Forelimb muscle (tissue), 1 donor: ENCODE measurements around the gene FBXO8. TPM values are rescaled to one million over a fixed set of nuclear protein-coding genes. Genes with fewer than 3 reads are reported as not detected.
A peak's percentile ranks its signal among the peaks of the same experiment; 100 is the strongest.

Experiments
- DNase-seq: peaks from one replicate; pipeline ENCODE4 v3.0.0-alpha.2; 2013; ENCODE audit warnings: low read depth
- polyA plus RNA-seq: library from polyadenylated mRNA; unstranded; fragments of 120-200 nt; gene quantifications from one replicate; pipeline ENCODE4 v1.2.1, GENCODE V29; 2013; ENCODE audit not compliant: insufficient read length

The FBXO8 gene
- polyA plus RNA-seq, 1 donor: 14.6 TPM

DNA sequence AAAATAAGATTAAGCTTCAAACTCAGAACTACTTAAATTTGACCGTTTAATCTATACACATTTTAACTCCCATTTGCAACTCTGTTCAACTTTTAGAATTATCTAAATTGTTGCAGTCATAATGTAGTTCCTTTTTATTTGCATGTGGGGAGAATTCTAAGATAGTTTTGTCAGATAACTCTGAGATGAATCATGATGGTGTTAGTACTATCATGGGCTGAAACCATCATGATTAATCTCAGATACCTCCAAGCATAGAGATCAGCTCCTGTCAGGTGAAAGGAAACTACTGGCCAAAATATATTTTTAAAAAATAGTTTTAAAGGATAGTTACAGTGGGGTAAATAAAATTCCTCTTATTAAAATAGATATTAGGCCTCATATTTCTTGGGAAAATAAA is 39.0 kb downstream of the FBXO8 start:
- no peak for DNase-seq

DNA sequence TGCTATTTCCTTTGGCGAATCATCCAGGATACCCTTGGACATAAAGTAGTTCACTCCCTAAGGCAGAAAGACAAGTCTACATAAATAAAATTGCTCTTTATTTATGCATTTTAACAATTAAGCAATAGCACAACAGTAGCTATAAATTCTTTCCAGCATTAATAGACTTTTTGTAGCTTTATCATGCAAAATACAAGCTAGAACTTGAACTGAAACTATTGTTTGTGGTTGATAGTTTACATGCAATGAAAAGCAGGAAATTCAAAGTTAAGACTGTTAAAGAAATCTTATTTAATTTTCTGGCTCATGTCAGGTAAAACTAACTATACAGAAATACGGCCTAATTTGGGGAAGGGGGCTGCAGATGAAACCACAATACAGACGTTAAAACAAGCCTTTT is 42.3 kb downstream of the FBXO8 start:
- no peak for DNase-seq

DNA sequence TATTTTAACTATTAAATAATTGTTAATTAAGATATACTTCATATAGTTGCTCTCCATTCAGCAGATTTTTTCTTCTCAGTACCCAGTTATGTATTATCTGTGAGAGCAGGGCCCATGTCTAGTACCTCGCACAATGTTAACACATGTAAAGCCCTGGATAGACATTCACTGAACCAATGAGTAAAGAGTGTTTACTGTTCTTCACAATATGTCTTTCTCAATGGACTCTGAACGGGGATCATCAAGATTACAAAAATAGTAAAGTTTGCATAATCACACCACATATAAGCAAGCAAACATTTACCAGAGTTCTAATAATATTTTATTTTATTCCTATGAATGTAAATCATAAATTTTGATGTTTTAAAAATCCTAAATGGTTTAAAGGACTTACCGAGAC is 47.1 kb downstream of the FBXO8 start:
- no peak for DNase-seq

DNA sequence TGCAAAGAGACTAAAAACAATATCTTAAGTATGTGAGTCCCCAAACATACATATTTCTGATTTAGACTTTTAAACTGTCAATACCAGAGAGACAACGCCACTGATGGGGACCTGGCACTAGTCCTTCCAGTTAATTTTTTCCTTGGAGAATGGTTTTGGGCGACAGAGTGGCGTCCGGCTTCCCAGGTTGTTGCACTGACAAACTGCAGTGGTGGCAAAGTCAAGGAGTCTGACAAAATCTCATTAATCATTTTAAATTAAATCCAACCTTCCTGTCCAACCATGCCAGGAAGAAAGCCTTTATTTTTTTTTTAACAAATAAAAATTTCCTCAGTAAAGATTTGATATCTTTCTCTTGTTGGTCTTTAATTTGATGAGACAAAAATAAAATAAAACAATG is 52.8 kb downstream of the FBXO8 start:
- DNase-seq: no peak

DNA sequence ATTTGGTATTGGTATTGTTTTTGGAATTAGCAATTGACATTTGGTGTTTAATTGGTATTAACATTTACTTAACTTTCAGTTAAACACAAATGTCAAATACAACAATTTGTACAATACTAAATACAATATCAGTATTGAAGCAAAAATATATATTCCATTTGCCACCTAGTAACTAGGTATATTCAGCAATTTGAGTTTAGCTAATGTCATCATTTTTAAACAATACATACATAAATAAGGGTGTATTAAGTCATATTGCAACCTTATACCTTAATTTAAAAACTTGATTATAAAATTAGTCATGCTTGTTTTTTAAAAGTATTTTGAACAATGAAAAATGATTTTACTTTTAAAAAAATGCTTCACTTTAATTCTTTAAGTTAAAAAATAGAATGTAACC is 53.3 kb downstream of the FBXO8 start:
- DNase-seq: no peak

DNA sequence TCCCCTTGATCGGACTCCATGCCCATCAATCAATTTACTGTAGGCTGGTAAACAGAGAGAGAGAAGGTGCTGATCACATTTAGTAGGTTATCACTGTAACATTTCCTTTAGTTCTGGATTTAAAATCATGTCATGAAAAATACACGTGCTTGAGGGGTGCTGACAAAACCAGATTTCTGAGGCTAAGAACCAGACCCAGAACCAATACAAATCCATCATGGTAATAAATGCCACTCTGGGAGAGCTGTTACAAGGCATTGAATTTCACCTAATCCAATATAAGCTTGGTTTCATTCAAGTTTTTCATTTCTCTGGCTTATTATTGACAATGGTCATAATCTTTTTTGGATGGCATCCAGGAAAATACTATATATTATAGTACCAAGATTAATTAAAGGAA is 54.5 kb downstream of the FBXO8 start:
- no peak for DNase-seq

DNA sequence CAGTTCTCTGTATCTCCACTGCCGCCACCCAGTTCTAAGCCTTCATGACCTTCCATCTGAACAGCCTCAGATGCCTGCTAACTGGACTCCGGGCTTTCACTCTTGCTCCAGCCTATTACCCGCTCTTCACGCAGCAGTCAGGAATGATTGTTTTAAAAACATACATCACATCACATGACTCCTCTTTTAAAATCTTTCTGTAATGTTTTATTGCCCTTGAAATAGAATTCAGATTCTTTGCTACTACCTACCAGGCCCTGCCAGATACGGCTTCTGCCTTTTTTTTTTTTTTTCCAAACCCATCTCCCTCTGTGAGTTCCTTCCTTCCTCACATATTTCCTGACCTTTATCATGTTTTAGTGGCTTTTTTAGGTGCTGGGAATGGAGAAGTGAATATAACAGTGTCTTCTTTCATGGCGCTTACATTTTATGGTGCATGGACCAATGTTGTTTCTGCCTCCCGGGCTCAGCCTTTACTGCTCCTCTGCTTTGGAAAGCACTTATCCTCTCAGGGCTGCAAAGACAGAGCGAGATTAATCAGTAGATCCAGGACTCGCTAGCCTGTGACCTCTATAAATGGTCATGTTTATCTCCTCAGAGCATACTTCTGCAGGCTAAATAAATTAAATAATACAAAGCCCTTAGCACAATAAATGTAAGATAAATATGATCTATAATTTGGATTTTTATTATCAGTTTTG is 58.0 kb downstream of the FBXO8 start:
- DNase-seq: no peak

DNA sequence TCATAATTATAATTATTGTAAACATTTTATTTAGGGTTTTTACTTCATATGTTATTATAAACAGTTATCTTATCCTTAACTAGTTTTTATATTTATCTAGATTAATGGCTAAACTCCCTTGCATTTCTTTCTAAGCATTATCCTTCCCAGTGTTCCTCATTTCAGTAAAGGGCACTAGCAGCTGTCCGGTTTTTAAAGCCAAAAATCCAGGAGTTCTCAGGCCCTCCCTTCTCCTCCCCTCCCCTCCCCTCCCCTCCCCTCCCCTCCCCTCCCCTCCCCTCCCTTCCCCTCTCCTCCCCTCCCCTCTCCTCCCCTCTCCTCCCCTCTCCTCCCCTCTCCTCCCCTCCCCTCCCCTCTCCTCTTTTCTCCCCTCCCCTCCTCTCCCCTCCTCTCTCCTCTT is 58.9 kb downstream of the FBXO8 start:
- DNase-seq: no peak

DNA sequence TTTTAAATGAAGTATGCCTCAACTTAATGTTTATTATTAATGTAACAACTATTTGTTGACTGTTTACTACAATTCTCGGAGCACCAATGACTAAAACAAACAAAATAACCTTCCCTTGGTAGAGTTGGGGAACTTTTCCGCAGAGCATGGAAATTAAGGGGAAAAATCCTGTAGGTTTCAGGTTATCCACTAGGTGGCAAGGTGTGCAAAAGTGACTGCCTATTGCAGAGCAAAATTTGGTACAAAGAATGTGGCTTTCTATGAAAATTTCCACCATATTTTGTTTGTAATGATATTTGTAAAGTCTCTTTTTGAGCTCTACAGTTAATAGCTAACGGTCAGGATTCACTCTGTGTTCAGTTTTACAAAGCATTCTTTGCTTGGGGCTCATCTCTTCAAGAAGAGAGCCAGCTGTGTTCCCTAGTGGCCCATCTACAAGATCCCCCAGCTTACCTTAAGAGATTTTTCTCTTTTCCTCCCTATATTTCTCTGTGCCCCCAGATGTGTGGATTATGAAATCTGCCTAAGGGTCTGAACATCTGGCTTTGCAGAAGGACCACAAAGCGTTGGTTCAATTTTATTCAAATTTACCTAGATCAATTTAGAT is 61.1 kb downstream of the FBXO8 start:
- DNase-seq: no peak

DNA sequence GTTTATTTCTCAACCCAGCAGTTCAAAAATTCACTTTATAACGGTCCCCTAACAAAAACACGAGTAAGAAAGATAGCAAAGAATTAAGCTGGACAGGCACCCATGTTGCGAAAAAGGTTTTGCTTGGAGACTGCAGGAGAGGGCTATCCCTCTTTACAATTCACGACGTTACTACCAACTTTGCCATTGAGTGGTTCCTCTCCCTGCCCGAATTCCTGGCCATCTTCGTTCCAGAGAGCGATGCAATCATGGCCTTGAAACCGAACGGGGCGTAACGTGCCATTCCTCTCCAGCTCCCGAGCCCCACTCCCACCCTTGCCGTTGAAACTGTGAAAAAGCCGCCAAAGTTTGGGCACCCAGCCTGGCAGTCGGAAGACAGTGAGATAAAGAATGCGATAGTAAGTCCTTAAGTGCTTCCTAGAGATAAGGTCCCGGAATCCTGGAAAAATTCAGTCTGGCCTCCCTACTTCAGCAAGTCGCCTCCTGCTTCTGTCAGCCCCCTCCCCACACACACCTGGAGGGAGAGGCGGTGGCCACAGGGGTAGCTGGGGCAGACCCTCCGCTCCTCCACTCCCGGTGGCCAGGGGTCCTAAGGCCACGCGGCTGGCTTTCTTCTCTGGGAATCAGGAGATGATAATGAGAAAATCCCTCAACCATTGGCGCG is 65.2 kb downstream of the FBXO8 start:
- no peak for DNase-seq

DNA sequence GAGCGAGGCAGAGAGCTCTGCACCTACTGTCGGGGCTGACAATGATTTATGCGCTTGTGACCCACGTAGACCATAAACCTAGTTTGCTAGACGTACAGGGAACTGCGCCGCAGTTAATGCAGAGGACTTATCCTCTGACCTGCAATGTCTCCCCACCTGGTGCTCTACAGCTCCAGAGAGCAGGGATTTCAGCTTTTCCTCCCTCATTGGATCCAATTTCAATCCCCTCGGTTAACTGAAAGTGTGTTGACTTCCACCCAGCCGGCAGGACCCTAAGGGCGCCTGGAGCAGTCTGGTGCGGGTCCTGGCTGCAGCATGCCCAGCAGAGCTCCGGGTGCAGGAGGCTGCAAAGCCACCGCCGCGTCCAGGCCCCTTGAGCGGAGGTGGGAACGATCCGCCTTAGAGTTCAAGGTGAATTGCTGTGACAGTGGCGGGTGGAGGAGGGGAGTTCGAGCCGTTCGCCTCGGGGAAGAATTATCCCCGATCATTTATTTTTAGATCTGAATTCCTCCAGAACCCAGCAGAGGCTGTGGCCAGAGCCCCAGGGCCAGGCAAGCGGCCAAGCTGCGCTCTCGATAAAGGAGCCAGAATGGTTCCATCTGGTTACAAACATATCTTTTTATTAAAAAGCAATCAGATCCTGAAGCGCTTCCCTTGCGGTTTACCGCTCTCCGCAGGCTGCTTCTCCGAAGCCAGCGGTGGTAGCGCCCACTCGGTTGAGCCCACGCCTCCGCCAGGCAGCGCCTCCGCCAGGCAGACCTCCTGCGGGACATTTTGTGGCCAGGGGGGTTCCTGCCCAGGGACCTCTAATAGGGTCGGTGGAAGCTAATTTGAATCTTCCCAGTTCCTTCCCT is 66.0 kb downstream of the FBXO8 start:
- no peak for DNase-seq

DNA sequence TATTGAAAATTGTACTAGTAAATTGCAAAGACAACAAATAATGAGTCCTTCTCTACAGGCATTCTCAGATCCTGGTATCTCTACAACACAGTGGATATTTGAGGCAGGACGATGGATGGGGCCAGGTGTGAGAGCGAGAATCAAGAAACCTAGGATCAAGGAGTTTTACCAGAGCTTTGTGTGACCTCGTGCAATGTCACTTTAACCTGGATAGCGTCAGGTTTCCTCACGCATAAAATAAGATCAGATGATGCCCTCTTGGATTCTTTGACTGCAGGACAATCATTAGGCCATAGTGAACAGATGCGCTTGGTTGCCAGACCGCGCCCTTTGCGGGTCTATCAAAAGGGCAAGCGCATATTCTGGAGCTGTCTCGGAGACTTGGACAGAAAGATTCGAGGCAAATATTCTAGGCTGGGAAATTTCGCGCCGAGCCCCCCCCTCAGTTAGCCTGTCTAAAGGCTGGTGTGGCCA is 66.6 kb downstream of the FBXO8 start:
- no peak for DNase-seq

DNA sequence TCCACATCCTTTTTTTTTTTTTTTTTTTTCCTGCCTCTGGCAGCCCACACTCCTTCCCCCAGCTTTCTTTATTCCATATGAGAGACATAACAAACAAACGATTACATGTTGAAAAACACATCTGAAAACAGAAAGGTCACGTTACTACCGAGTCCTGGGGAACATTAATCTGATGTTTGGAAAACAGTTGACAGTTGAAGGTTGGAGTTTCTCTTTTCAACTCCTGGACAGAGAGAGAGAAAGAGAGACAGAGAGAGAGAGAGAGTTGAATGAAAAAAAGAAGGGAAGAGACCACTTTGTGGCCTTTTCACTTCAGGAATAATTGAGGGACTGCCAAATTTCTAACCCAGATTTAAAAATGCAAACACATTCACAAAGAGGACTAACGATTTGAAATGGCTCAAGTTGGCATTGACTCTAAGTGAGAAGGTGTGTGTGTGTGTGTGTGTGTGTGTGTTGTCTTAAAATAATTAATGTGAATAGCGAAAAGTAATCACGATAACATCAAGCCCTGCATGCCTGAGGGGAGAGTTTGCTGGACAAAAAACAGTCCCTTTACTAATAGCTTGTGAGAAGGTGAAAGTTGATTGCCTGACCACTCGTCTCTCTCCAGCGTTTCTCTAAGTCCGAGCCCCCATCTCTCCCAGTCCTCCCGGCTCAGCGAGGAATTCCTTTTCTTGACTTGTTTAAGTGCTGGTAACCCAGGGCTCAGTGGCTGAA is 67.3 kb downstream of the FBXO8 start:
- DNase-seq: no peak

DNA sequence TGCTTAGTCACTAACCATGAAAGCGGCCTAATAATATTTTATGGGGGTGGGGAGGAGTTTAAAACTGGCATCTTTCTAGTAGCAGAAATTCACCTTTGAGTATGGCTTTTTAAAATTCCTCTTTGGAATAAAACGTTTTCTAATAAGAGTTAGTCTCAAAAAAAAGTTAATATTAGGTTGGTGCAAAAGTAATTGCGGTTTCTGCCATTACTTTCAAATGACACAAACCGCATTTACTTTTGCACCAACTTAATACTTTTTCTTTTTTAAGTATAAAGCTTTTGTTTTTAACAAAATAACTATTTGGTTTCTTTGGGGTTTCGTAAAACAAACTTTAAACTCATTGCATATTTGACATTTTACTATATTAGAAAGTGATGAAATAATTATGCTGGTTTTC is 68.4 kb downstream of the FBXO8 start:
- DNase-seq: no peak

DNA sequence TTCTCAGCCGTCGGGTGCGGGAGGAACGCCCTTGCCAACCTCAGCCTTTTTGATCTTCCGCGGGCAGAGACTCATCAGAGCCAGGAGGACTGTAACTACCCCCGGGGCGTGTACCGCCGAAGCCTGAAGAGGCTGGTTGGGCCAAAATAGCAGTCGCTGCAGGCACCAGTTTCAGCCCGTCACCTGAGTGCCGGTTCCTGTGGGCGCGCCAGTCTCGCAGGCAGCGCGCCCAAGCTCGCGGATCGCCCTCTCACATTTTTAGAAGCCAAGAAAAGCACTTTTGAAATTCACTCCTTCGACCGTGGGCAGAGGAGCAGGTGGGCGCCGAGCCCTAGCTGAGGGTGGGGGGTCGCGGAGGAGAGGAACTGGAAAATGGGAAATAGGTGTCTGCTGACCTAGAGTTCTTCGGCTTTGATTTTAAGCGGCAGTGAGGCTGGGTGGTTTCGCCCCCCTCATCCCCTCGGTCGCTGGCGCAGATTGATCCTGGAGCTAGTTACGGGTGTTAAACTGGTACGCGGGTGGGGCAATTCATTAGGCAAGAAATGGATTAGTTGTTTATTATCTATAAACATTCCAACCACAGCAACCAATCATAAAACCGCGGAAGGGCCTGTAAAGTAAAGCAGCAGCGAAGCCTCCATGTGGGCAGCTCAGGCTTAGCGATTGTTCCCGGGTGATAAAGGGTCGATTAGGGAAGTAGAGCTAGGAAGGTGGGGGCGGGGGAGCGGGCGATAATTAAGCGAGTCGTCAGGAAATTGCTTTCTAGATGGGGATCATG is 69.2 kb downstream of the FBXO8 start:
- DNase-seq: no peak

DNA sequence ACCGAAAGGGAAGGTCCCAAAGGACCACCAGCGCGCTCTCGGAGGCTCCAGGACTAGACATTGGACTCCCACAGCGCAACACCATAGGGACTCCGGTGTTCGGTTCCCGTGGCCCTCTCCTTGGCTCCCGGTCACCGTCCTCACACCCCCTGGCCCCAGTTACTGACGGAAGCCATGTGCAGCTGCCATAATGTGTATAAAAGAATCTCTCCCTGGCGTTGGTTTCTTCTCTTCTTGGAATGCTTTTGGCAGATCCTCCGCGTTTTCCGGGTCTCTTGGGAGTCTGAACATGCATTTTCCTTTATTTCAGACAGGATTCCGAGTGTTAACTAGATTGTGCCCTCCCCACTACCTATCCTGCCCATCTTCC is 69.8 kb downstream of the FBXO8 start:
- no peak for DNase-seq

DNA sequence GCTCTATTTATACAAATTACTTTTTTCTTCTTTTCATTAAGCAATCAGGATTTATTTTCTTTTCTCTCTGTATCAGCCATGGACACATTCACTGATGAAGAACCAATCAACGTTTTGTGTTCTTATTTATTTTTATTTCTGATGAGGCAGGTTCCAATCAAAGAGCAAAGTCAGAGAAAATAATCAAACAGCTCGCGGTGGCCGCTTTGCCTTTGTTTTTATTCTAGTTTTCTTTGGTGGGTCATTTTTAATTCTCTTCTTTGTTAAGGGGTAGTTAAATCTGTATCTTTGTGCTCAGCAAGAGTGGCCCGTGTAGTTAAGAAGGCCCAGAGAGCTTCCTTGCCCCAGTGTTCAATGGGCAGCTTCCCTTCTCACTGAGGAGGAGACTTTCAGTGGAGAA is 71.4 kb downstream of the FBXO8 start:
- no peak for DNase-seq

DNA sequence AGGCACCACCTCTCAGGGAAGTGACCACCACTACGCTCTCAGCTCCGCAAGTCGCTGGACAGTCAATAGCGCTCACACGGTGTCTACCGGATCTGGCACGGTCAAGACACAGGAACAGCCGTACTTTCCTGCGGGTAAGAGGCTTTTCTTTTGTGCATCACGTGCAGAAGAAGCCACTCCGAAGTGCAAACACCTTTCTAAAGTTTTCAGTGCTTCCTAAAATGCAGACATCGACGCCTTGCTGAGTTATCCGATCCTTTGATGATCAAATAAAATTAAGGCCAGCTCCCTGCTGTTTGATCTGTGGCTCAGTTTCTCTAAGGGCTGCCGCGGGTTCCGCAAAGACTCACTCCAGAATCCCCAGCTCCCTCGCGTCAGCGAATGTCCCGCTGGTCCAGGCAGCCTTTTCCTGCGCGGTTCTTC is 71.8 kb downstream of the FBXO8 start:
- DNase-seq: no peak

DNA sequence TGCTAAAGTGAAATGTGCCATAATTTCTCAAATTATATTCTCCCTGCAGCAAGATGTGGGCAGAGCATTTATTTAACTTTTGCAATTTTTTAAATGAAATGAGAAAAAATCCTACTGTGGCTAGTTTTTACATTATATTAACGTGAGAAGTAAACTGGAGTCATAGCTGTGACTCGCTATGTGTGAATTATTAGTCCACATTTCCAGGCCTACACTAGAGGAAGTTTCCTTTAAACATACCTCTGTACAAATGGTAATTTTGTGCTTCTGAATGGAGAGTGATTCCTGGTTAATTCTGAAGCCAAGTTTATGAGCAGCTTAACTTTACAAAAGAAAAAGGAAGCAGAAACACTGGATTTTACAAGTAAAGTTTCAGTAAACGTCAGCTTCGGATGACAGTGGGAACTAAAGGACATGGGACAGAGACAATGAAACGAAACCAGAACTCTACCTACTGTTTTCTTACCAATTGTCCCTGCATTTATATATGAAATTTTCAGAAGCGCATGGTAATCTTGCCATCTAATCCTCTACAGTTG is 72.4 kb downstream of the FBXO8 start:
- DNase-seq: no peak

DNA sequence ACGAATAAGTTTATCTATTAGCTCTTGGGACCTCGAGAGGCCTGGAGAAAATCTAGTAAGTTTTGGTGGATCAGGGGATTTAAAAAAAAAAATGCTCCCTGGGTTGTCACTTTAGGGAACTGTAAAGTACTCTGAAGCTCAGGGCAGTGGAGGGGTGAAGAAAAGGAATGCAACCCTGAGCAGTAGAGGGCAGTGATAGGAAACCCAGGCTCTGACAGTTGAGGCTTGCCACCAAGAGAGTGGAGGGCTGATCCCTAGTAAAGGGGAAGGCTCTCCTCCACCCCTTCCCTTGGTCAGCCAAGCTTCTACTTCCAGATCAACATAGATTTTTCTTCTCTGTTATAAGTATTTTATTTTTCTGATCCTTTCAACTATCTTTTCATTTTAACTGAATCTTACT is 73.1 kb downstream of the FBXO8 start:
- no peak for DNase-seq

DNA sequence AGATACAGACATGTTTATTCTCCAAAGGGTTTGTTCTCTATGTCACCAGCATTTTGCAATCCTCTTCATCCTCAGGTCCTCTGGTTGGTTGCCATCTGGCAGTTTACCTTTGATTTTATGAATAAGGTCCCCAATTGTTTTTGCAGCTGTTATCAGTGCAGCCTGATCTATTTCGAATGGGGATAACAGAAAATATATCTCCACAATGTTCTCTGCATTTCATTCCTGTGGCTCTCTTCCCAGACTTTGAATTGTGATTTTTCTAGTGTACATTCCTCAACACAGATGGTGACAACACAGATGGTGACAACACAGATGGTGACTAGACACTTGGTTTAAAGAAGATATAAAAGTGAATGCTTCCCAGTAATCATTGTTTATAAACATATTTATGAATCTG is 74.1 kb downstream of the FBXO8 start:
- DNase-seq: peak; percentile 32
